Head of caudate nucleus (tissue), 42 donors: ENCODE results near the gene SSR4.

ENCODE experiments used
- DNase-seq, 42 donors: peaks; one replicate each; pipeline versions ENCODE4 v3.0.0 to v3.0.0-alpha.2; 2020 to 2021; ENCODE audit warnings: mixed read lengths in 7 of 42
- intact Hi-C: fragments of 100-400 bp; cut with DNase I; formaldehyde crosslinking; loops from one replicate; pipeline ENCODE4 v1.15.0; 2022

SSR4 gene

GRCh38 chrX:153845195-153845594 lies 50.7 kb downstream of the SSR4 start:
- intact Hi-C loops = no loop called here
- no peak for DNase-seq

GRCh38 chrX:153845842-153846241 lies 51.4 kb downstream of the SSR4 start:
- intact Hi-C loops = no loop called here
- DNase-seq = no peak
